A549 (cell line): Measurements from ENCODE around the gene AVPR1A. TPM values are rescaled to one million over a fixed set of nuclear protein-coding genes. Genes with fewer than 3 reads are reported as not detected.

ENCODE experiments used
- ATAC-seq, 2 experiments: fragments of 200-7000 bp in 1 of 2; fragments of >200 bp in 1 of 2; cut with Nextera tagmentation in 1 of 2; cut with Tn5 transposase in 1 of 2; 3 replicates each; pipeline versions ENCODE4 v1.8.0 to v1.9.1; 2018 to 2020; ENCODE audit warnings: mild to moderate bottlenecking in 1 of 2, moderate library complexity in 1 of 2
- CTCF ChIA-PET: fragments of 300-600 bp; sonication (Branson Sonifier 250); formaldehyde crosslinking; extraction: SDS; loops from one replicate; lab custom pipeline; 2021; ENCODE audit warnings: antibody characterized with exemption, inconsistent platforms; lab: Yijun Ruan, JAX
- POLR2A ChIA-PET: fragments of 350-600 bp; formaldehyde crosslinking; extraction: SDS; loops from one replicate; lab custom pipeline; 2021; ENCODE audit warnings: antibody characterized with exemption, inconsistent platforms; lab: Yijun Ruan, JAX
- DNase-seq, 2 experiments: peaks; one replicate each; pipeline versions ENCODE4 v3.0.0 to v3.0.0-alpha.2; 2011 to 2016; ENCODE audit warnings: low read depth in 1 of 2, low spot score in 1 of 2
- FAIRE-seq: peaks from 2 replicates; lab custom pipeline; 2011; peaks lifted over from hg19 to GRCh38; lab: Jason Lieb, UNC
- H3K27ac ChIP-seq, 2 experiments: fragments of >200 bp; sonication (Bioruptor Twin); formaldehyde crosslinking; 3 replicates each; pipeline ENCODE4 v1.5.1; 2016 to 2017
- H3K4me1 ChIP-seq: fragments of >200 bp; sonication (Bioruptor Twin); formaldehyde crosslinking; 3 replicates; pipeline ENCODE4 v1.6.1; 2016
- H3K4me2 ChIP-seq: fragments of >200 bp; sonication (Bioruptor Twin); formaldehyde crosslinking; 3 replicates; pipeline ENCODE4 v1.6.1; 2016
- H3K4me3 ChIP-seq: fragments of >200 bp; sonication (Bioruptor Twin); formaldehyde crosslinking; 3 replicates; pipeline ENCODE4 v1.5.1; 2016
- H3K9me3 ChIP-seq: fragments of >200 bp; sonication (Bioruptor Twin); formaldehyde crosslinking; 3 replicates; pipeline ENCODE4 v1.6.1; 2016
- CBX8 ChIP-seq: fragments of 200-600 bp; sonication (generic); IDR thresholded peaks from 2 replicates; pipeline ENCODE4 v1.6.1; 2016
- CHD4 ChIP-seq: fragments of 200-600 bp; sonication (generic); IDR thresholded peaks from 2 replicates; pipeline ENCODE4 v1.6.1; 2016; ENCODE audit warnings: antibody characterized with exemption, mild to moderate bottlenecking, borderline replicate concordance
- ESRRA ChIP-seq: fragments of 150-350 bp; IDR thresholded peaks from 2 replicates; pipeline ENCODE4 v1.6.1; 2014; ENCODE audit warnings: mild to moderate bottlenecking, low read length, borderline replicate concordance
- FOXS1 ChIP-seq: fragments of 250-450 bp; sonication (Bioruptor Pico); IDR thresholded peaks from 2 replicates; pipeline ENCODE4 v1.5.0; 2020; ENCODE audit warnings: mild to moderate bottlenecking, moderate library complexity
- HDAC2 ChIP-seq: fragments of 200-600 bp; sonication (generic); IDR thresholded peaks from 2 replicates; pipeline ENCODE4 v1.6.1; 2016
- HES2 ChIP-seq: fragments of >200 bp; sonication (Bioruptor Twin); formaldehyde crosslinking; IDR thresholded peaks from 2 replicates; pipeline ENCODE4 v1.6.1; 2016
- HEYL ChIP-seq: fragments of 250-450 bp; sonication (Bioruptor Pico); IDR thresholded peaks from 2 replicates; pipeline ENCODE4 v1.8.0; 2021; ENCODE audit warnings: mild to moderate bottlenecking, moderate library complexity
- JUN ChIP-seq, 2 experiments: fragments of >200 bp; sonication (Bioruptor Twin); formaldehyde crosslinking; IDR thresholded peaks; 2 replicates in 1 of 2; 3 replicates in 1 of 2; pipeline ENCODE4 v1.6.1; 2016 to 2017
- JUNB ChIP-seq: fragments of >200 bp; sonication (Bioruptor Twin); formaldehyde crosslinking; IDR thresholded peaks from 2 replicates; pipeline ENCODE4 v1.6.1; 2016
- KDM5A ChIP-seq: fragments of 200-600 bp; sonication (generic); IDR thresholded peaks from 2 replicates; pipeline ENCODE4 v1.6.1; 2016; ENCODE audit warnings: antibody characterized with exemption, mild to moderate bottlenecking
- MAZ ChIP-seq: fragments of 150-350 bp; IDR thresholded peaks from 2 replicates; pipeline ENCODE4 v1.6.1; 2014; ENCODE audit warnings: antibody characterized with exemption, low read depth, low read length, borderline replicate concordance
- PBX3 ChIP-seq: IDR thresholded peaks from 2 replicates; pipeline ENCODE4 v1.6.1; 2012
- PHF8 ChIP-seq: fragments of 200-600 bp; sonication (generic); IDR thresholded peaks from 2 replicates; pipeline ENCODE4 v1.6.1; 2016; ENCODE audit warnings: low read depth, mild to moderate bottlenecking, antibody characterized with exemption, moderate library complexity, borderline replicate concordance
- POLR2A ChIP-seq: IDR thresholded peaks from 2 replicates; pipeline ENCODE4 v1.6.1; 2012; ENCODE audit warnings: mild to moderate bottlenecking, low read length
- POLR2AphosphoS2 ChIP-seq: conservative IDR thresholded peaks from 2 replicates; pipeline ENCODE4 v1.6.1; 2012; ENCODE audit warnings: low read length, improper control_type of control experiment, inconsistent platforms
- RCOR1 ChIP-seq: fragments of 150-350 bp; IDR thresholded peaks from 2 replicates; pipeline ENCODE4 v1.6.1; 2014; ENCODE audit warnings: antibody characterized with exemption, low read length, low read depth
- TFCP2L1 ChIP-seq: fragments of 250-450 bp; sonication (Bioruptor Pico); IDR thresholded peaks from 2 replicates; pipeline ENCODE4 v1.5.0; 2021; ENCODE audit warnings: mild to moderate bottlenecking
- ZFP36 ChIP-seq: fragments of 450-650 bp; IDR thresholded peaks from 2 replicates; pipeline ENCODE4 v1.6.1; 2014; ENCODE audit warnings: borderline replicate concordance; ENCODE audit not compliant: partially characterized antibody
- WGBS: methylation state at CpG from one replicate; pipeline ENCODE4 v1.1.6; 2017; ENCODE audit errors: missing lambda C conversion rate; 5-methylcytosine and 5-hydroxymethylcytosine counted together
- polyA minus RNA-seq: library from RNA; depleted of rRNA, polyadenylated mRNA; stranded (reverse); fragments of >200 nt; gene quantifications from 2 replicates; pipeline ENCODE4 v1.2.3, GENCODE V29; 2011; rRNA and poly(A)+ RNA removed
- polyA plus RNA-seq, 4 experiments: library from polyadenylated mRNA; depleted of rRNA in 3 of 4; stranded (reverse); fragments of >200 nt; fragmentation: RNase III in 1 of 4; extraction: RNeasy Plus Mini Kit Qiagen cat#74134 plus additional on column Dnase treatment in 1 of 4; gene quantifications; 2 replicates in 3 of 4; 3 replicates in 1 of 4; pipeline ENCODE4 v1.2.3, GENCODE V29; 2011 to 2017
- TF ChIP-seq, protein P1 (sequence below): IDR thresholded peaks from 2 replicates; pipeline ENCODE4 v1.6.1; 2012
- TF ChIP-seq, protein P2 (sequence below): fragments of 150-350 bp; IDR thresholded peaks from 2 replicates; pipeline ENCODE4 v1.6.1; 2014; ENCODE audit warnings: low read depth, mild to moderate bottlenecking, low read length
- TF ChIP-seq, protein P3 (sequence below): fragments of 250-450 bp; sonication (Bioruptor Pico); IDR thresholded peaks from 2 replicates; pipeline ENCODE4 v1.5.0; 2021; ENCODE audit warnings: mild to moderate bottlenecking, moderate library complexity, borderline replicate concordance

AVPR1A gene
- polyA plus RNA-seq (2011; rRNA removed) (0.01 TPM in 2 replicates), polyA plus RNA-seq (2017; fragmentation: RNase III; extraction: RNeasy Plus Mini Kit Qiagen cat#74134 plus additional on column Dnase treatment) (not detected in 3 replicates), polyA minus RNA-seq (not detected in 2 replicates)
- 0.03 TPM in 1 of 2 replicates, not detected in the other for polyA plus RNA-seq (2012; cell fraction: cytosol; rRNA removed)
- 0.01 TPM in 1 of 2 replicates, not detected in the other for polyA plus RNA-seq (2012; cell fraction: nucleus; rRNA removed)

DNA sequence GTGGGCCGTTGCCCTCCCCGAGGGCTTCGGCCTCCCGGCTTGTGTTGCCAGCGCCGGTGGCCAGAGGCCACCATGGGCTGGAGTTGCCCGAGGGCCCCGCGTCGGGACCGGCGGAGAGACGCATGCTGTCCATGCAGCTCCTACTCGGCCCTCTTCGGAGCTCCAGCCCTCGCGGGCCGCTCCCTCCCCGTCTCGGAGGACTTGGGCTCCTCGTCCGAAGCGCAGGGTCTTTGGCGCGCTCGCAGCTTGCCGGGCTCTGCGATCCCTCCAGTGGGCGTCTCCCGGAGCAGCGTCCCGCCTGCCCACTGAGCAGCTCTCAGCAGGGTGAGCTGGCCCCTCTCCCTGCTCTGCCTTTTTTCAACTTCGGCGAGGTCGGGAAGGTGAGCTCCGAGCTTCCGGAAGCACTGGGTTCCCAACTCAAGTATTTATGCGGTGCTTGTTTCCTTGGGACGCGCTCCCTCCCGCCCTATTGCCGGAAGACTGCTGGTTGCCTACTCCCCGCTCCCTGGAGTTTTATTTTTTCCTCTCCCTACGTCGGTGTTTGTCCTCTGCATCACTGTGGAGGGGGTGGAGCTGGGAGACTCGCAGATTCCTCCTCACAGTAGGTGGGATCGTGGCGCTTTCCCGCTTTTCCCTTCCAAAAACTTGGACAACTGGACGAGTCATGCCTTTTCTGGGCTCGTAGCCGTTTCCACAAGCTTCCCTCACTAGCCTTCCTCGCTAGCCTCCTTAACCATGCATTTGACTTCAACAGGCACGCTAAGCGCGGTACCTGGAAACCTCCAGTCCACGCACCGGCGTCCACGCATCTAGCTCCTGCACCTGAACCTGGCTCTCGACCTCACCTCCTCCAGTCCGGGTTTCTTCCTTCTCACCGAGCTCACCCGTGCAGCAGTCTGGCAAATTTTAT, at the start of gene AVPR1A:
AVPR1A (minus strand) TSS at position 489 of the 910 bp plus-strand sequence; CDS start at position 124, 365 bp downstream.
- 0 out of 3 replicates have a peak, but pooled peaks cover 2% of the 10 kb centered on the region for H3K9me3 ChIP-seq
- H3K4me2 ChIP-seq, result peak within 1 kb of the TSS; percentile 99
- ChIA-PET POLR2A (no interaction called here), CTCF (interaction anchor here (0.8 to 3.3 kb wide), 19 partner anchors 9 to 651 kb away, joined by 3 to 22 read pairs (median 5); no protein-coding TSS in a partner anchor)
- TF ChIP-seq HEYL (CRISPR knock-in tag) (no peak), ZFP36 (no peak), JUN (IDR thresholded peaks at IDR 0.05) (no peak), CBX8 (no peak), PHF8 (no peak), HES2 (no peak), TFCP2L1 (CRISPR knock-in tag) (no peak)
- TF ChIP-seq, protein P1, sequence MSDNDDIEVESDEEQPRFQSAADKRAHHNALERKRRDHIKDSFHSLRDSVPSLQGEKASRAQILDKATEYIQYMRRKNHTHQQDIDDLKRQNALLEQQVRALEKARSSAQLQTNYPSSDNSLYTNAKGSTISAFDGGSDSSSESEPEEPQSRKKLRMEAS, result no peak
- ATAC-seq (peak; percentile 49 to 67), FAIRE-seq (no peak), DNase-seq (peak; percentile 10 to 17)
- no peak within 1 kb of the TSS for H3K27ac ChIP-seq
- peak within 1 kb of the TSS; percentile 49 for H3K4me3 ChIP-seq
- 9% methylated on average over 62 of the region's 64 CpGs for WGBS
- peaks cover 12% of the 10 kb centered on the region; the same call in 2 of the 3 replicates for H3K4me1 ChIP-seq

GRCh38 chr12:63196168-63196567, 45.2 kb upstream of the AVPR1A start:
- FAIRE-seq (no peak), ATAC-seq (no peak), DNase-seq (no peak)
- no peaks in the 10 kb centered on the region for H3K4me1 ChIP-seq
- TF ChIP-seq HDAC2 (no peak), CHD4 (no peak), POLR2AphosphoS2 (no peak), POLR2A (no peak), PBX3 (no peak), ESRRA (no peak), FOXS1 (CRISPR knock-in tag) (no peak), MAZ (no peak), KDM5A (no peak), RCOR1 (no peak), ZFP36 (no peak), JUNB (no peak)
- TF ChIP-seq, protein P2, sequence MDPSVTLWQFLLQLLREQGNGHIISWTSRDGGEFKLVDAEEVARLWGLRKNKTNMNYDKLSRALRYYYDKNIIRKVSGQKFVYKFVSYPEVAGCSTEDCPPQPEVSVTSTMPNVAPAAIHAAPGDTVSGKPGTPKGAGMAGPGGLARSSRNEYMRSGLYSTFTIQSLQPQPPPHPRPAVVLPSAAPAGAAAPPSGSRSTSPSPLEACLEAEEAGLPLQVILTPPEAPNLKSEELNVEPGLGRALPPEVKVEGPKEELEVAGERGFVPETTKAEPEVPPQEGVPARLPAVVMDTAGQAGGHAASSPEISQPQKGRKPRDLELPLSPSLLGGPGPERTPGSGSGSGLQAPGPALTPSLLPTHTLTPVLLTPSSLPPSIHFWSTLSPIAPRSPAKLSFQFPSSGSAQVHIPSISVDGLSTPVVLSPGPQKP, result no peak
- TF ChIP-seq, protein P3, sequence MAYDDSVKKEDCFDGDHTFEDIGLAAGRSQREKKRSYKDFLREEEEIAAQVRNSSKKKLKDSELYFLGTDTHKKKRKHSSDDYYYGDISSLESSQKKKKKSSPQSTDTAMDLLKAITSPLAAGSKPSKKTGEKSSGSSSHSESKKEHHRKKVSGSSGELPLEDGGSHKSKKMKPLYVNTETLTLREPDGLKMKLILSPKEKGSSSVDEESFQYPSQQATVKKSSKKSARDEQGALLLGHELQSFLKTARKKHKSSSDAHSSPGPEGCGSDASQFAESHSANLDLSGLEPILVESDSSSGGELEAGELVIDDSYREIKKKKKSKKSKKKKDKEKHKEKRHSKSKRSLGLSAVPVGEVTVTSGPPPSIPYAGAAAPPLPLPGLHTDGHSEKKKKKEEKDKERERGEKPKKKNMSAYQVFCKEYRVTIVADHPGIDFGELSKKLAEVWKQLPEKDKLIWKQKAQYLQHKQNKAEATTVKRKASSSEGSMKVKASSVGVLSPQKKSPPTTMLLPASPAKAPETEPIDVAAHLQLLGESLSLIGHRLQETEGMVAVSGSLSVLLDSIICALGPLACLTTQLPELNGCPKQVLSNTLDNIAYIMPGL, result no peak
- TF ChIP-seq, protein P1, result no peak
- no peak overlapping the region for H3K4me3 ChIP-seq
- H3K27ac ChIP-seq, result no peak overlapping the region
- no peak overlapping the region for H3K4me2 ChIP-seq
- POLR2A ChIA-PET, result no interaction called here
- WGBS, result 41% methylated on average over 7 of the region's 7 CpGs
- H3K9me3 ChIP-seq, result no peaks in the 10 kb centered on the region
- CTCF ChIA-PET, result interaction anchor here (1.3 kb wide), 1 partner anchor 45 kb away, joined by 5 read pairs; the partner anchor contains the start of gene AVPR1A
